GM19452 (cell line): Measurements from ENCODE around the gene TIRAP.
"Not testable (repeated sequence)": the region's sequence is repeated elsewhere in the genome, so short reads cannot be mapped to it uniquely, and the experiment has no call there.

ENCODE experiments used
- ATAC-seq: cut with Tn5 transposase; IDR thresholded peaks from one replicate; pipeline ENCODE4 v1.9.1; 2021; ENCODE audit not compliant: unreplicated experiment

The TIRAP gene, protein sequence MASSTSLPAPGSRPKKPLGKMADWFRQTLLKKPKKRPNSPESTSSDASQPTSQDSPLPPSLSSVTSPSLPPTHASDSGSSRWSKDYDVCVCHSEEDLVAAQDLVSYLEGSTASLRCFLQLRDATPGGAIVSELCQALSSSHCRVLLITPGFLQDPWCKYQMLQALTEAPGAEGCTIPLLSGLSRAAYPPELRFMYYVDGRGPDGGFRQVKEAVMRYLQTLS

DNA sequence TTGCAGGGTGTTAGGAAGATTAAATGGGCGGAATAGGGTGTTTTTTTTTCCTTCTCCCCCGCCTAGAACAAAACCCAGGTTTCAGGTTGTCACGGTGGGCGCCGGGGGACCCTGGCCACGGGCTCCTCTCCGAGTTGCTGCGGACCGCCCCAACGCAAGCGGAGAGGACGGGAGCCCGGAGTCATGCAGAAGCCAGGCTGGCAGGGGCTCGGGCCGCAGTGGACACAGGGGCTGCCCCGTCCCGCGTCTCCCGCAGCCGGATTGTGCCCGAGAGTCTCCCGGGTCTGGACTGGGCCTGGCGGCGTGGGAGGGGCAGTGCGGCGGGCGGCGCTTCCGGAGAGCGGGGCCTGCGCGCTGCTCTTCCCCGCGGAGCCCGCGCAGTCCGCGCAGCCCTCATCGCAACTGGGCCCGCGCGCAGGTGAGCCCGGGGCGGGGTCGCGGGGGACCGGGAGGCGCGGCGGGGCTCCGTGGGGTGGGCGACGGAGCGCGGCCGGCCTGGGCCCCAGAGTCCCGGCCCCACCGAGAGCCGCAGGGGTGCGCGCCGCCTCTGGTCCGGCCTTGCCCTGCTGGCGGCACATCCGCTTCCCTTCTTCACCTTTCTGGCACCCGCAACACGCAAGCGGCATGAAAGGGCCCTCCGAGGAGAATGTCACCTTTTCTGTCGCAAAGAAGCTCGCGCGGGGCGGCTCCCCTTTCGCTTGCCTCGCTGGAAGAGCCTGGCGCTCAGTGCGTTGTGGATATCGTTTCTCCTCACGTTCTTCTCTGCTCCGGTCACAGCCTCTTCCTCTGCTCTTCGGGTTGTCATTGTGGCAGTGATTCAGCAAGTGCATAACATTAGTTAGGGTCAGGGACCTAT is at the start of gene TIRAP:
TSS of gene TIRAP (plus strand) at position 358 of the 856 bp plus-strand sequence. CDS start 7,802 bp downstream, outside the sequence.
- peak; percentile 66 for ATAC-seq

DNA sequence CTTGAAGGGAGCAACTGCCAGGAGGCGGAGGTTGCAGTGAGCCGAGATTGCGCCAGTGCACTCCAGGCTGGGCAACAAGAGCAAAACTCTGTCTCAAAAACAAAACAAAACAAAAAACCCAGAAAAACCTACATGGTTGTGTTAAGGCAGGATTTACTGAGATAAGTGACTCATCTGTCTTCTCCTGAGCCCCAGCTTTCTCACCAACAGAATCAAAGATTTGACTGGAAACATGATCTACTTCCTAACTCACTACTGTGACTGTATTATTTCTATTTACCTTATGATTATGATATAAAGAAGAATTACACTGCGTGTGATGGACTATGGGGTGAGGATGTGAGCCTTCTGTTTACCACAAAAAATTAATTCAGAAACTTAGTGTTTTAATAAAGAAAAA is 49.5 kb upstream of the TIRAP start:
- no peak for ATAC-seq

DNA sequence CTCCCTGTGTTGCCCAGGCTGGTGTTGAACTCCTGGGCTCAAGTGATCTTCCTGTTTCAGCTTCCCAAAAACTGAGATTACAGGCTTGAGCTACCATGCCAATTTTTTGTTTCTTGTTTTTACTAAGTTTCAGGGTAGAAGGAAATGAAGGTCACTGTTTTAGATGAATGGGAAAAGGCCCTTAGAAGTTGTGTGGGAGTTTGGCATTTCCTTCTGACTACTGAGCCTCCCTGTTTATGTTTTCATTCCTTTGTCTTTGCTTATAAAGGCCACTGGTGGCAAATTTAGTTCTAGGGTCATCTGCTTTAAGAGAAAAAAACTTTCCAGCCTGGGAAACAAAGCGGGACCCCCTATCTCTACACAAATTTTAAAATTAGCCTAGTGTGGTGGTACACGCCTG is 36.3 kb upstream of the TIRAP start:
- no peak for ATAC-seq

DNA sequence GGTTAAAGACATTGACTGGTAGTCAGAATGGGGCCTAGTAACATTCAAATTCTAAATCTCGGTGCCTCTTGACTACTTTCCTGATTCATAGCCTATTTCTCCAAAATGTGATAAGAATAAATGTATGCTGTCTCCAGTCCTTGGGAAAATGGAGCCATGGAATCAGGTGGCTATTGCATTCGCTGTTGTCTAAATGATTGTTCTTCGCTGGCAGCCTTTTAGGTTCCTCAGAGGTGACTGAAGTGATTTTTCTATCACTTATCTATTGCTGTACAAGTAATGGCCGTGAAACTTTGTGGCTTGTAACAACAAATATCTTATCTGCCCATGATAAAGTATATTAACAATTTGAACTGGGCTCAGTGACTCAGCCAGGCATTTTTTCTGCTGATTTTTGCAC is 29.6 kb upstream of the TIRAP start:
- no peak for ATAC-seq

DNA sequence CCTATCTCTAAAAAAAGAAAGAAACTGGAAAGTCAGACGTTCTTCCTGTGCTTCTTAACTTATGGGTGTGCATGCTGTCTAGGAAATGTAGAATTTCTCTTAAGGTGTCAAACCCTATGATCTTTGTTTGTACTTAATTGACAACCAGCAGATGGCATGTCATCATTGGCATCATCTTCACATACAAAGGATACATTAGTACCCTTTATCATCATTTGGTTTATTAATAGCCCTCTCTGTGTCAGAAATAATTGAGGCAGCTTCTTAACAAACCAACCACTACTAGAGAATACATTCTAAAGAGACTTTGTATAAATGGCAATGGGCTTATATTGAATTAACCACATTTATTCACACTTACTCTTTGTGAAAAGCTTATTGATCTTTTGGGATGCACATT is 28.1 kb upstream of the TIRAP start:
- ATAC-seq = no peak

DNA sequence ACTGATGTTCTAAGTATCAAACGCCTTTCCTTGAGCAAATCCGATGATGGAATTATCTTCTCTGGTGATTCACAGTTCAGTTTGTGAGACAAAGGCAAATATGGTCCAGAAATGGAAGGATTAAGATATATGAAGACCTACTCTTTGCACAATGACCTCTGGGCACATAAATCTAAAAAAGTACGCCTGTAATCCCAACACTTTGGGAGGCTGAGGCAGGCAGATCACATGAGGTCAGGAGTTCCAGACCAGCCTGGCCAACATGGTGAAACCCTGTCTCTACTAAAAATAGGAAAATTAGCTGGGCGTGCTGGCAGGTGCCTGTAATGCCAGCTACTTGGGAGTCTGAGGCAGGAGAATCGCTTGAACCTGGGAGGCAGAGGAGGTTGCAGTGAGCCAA is 27.4 kb upstream of the TIRAP start:
- not testable (repeated sequence) for ATAC-seq

DNA sequence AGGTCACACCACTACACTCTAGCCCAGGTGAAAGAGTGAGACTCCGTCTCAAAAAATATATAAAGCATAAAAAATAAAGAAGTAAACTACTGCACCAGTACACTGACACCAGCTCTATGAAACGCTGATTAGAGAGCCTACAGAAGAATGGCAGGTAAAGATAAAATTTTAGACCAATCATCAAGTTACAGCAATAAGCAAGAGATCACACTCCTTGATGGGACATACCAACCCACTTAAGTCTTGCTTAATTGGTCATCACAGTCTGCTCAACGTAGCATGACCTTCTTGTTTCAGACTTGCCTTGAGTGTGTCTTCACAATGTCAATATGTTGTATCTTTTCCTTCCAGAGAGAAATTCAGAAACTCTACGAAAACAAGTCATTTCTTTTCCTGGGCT is 26.7 kb upstream of the TIRAP start:
- no peak for ATAC-seq

DNA sequence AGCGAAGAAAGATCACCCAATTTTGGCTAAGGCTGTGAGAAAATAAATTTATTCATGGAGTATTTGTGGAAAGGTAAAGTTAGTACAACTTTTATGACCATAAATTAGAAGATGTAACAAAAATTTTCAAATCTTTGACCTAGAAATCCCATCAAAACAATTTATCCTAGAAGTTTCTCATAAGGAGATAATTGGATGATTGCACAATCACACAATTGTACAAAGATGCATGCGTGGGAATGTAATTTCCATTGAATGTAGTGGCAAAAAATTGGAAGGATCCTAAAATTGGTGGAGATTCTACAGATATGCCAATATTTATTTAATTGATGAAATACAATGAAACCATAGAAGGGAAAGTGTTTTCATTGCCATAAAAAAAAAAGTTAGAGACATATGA is 25.7 kb upstream of the TIRAP start:
- no peak for ATAC-seq

DNA sequence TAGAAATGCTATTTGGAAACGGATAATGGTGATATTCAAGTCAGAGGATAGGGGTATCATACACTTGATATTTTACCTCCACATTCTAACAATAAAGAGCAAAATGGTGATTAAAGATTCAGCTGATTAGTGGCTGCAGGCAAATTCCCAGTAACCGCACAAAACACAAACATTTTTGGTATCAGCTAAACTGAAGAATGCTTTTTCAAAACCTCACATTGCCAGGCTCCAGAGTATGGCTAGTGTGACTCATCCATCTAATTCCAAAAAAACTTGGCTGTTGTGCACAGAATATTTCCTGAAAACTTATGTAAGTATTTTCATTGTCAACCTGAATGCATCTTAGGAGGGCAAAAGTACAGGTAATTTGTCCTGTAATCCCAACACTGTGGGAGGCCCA is 25.1 kb upstream of the TIRAP start:
- ATAC-seq = no peak

DNA sequence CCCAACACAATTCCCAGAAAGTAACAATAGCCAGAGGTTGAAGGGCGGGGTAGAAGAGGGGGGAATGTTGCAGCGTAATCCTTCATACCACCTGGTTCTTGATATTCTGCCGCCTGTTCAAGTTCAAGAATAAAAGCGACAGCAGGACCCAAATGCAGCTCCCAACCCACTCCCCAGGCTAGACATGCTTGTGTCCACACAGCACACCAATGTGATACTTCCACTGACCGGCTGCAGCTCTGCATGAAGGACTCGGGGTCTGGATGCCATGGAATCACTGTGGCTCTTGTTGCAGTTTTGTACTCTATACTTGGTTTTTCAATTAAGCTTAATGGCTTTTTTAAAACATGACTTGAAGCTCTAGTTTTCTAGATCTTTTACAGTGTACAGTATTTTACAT is 20.7 kb upstream of the TIRAP start:
- ATAC-seq = no peak

DNA sequence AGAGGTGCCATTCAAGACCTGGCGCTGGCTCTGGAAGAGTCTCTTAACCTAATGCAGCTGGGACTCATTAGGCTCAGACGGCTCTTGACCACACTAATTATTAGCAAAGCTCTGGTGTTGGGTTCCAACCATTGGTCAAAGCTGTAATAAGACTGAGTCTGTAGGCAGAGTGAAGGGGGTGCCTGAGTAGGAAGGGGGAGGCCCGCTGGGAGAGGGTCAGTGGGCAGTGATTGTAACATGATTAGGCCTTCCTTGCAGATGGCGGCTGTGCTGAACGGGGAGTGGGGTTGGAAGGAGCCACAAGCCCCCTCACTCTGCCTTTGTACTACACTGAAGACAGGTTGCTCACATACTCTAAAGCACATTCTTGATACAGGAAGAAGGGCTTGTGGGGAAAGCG is 19.4 kb upstream of the TIRAP start:
- ATAC-seq = no peak

DNA sequence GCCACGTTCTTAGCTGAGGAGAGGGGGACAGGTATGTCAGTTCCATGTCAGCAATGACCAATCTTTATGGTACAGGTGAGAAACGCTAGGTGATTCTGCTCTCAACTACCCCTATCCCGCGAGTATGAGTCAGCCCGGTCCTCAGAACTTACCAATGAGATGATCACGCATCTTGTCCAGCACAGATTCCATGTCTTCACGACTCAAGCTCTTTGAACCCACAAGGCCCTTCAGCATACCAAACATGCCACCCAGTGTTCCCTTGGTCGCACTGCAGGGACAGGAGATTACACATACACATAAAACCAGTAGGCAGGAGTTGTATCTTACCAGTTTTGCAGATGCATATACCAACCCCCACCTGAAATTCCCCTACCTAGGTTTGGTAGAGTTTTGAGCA is 17.1 kb upstream of the TIRAP start:
- ATAC-seq = no peak

DNA sequence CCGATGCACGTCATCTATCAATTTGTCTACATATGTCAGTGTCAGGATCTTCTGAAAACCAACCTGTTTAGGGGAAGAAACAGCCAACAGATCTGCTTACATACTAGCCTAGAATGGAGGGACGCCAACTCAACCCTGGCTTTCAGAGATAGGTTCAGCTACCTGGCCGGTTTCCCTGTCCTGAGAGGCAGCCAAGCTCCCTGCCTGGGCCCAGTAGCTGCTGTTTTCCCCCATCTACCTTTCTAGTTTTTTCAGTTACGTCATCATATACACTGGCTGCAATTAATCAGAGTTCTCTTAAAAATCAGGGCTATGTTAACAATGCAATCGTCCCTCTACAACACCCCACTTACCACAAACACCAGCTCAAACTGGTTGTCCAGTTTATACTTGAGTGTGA is 15.2 kb upstream of the TIRAP start:
- no peak for ATAC-seq

DNA sequence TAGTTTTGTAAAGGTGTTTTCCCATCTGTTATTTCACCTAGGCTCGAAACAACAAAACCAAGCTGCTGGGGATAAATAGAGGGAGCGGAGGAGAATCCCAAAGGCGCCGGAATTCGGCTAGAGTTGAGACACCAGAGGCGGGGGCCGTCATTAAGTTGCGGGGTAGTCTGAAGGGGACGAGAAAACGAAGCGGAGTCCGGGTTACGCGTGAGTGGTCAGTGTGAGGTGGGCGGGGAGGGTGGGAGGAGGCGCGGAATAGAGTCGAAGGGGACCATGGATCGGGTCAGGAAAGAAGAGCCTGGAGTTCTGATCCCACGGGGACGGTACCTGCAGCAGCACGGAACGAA is 14.6 kb upstream of the TIRAP start:
- ATAC-seq = peak; percentile 1

DNA sequence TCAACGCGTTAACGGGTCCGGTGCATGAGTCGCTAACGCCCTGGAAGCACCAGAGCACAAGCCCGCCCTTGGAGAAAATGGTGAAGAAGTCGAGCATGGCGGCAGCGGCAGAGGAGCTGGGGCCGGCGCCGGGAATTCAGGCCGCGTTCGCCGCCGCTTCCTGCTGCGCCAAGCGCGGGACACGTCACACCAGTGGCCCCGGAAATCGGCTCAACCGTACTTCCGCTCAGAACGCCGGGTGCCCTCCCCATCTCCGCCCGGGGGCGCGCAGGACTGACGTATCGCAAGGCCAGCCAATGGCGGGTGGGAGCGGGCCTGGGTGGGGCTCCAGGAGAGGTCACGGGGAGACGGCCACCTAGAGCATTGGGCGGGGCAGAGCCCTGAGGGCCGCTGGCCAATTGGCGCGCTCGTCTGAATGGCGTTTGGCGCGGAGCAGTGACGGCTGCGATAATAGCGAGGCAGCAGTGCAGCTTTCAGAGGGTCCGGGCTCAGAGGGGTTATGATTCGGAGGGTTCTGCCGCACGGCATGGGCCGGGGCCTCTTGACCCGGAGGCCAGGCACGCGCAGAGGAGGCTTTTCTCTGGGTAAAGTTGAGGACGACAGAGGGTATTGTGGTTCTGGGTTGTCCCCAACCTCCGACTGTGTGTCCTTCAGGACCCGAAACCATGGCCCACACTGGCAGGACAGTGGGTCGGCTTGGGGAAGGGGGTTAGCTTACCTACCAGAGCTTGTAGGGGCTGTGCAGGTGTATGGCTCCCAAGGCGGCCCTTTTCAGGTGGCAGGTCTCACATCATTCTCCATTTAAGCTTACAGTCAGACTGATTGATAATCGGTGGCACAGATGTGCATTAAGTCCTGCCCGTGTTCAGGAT is 13.9 kb upstream of the TIRAP start, which contains the start of the genes FOXRED1 and SRPRA:
TSS of gene FOXRED1 (plus strand) at position 447 of the 872 bp plus-strand sequence. CDS start at position 500, 53 bp downstream.
TSS of gene SRPRA (minus strand) at position 188 of the 872 bp plus-strand sequence. CDS start at position 97, 91 bp downstream.
- ATAC-seq = peak; percentile 99

DNA sequence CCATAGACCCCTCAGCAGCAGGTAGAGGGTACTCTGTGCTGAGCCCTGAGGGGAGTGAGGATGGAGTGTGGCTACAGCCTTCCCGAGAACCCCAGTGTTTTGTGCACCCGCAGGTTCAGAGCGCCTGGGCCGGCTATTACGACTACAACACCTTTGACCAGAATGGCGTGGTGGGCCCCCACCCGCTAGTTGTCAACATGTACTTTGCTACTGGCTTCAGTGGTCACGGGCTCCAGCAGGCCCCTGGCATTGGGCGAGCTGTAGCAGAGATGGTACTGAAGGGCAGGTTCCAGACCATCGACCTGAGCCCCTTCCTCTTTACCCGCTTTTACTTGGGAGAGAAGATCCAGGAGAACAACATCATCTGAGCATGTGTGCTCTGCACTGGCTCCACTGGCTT is 5.6 kb upstream of the TIRAP start:
- ATAC-seq = no peak

DNA sequence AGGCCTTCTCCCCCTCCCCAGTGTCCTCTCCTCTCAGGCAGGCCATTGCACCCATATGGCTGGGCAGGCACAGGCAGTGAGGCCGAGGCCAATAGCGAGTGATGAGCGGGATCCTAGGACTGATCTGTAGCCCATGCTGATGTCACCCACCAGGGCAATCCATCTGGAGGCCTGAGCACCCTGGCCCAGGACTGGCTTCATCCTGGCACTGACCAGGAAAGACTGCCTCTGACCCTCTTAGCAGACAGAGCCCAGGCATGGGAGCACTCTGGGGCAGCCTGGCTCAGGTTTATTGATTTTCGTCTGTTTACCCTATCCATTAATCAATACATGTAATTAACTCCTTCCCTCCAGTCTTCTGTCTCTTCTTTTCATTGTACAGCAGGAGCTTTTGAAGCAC is 5.1 kb upstream of the TIRAP start:
- no peak for ATAC-seq

DNA sequence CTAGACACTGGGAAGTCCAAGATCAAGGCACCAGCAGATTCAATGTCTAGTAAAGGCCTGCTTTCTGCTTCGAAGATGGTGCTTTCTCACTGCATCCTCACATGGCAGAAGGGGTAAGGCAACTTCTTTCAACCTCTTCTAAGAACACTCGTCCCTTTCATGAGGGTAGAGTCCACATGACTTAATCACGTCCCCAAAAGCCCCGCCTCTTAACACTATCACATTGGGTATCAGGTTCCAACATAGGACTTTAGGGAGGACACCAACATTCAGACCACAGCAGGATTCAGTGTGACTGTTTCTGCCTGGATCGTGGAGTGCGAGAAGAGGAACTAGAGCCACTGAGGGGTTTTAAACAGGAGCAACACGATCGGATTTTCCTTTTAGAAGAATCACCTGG is 3.7 kb upstream of the TIRAP start:
- ATAC-seq = no peak

DNA sequence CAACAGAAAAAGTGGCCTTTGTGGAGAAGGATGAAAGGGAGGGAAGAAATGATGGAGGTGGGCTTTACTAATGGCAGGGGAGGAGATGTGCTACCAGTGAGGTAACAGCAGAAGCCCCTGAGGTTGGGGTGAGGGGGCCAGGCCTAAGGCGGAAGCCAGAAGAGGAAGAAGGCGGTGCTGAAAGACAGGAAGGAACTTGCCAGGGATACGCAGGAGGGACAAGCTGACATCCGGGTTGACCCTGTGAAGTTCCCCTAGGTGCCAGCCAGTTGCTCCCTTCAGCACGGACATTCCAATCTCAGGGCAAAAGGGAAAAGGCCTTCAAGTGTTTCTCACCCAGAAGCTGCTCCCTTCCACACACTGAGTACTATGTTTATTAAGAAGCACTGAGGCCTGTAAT is 2.3 kb upstream of the TIRAP start:
- no peak for ATAC-seq

DNA sequence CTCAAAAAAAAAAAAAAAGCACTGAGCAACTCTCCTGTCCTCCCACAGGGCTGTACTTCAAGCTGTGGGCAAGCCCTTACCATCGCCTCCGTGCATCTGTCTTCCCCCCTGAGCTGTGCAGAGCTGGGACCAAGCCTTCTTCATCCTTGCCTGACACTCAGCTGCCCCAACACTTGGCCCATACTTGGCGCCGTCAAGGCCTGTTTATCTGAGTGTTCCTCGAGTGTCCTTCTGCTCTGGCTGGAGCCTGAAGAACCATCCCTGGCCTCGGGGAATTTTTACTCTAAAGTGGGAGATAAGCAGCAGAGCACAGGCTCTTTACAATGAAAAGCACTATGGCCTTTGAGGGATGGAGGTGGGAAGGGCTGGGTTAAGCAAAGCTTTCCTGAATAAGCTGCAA is 1.6 kb upstream of the TIRAP start:
- ATAC-seq = no peak

DNA sequence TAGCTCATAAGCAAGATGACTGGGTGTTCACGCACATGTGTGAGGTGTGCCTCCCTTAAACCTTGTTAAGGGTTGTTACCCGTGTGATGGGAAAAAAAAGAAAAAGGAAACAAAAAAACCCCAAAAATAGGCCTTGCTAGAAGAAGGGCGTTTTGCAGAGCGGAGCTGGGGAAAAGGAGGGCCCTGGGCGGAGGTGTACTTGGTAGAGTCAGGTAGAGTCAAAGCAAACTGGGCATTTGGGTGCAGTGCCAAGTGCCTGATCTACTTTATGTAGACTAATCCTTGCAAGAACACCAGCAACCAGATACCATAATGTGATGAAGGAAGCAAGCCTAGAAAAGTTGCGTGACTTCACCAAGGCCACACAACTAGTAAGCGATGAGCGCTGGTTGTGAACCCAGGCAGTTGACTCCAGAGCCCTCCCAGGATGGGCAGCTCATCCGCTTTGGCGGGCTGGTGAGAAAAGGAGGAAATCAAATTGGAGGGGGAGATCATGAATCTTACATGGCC is 1.2 kb upstream of the TIRAP start:
- ATAC-seq = no peak
